GM18519 (cell line): ENCODE measurements around the gene HTR5A.
"Not testable (repeated sequence)": the region's sequence is repeated elsewhere in the genome, so short reads cannot be mapped to it uniquely, and the experiment has no call there.

Source experiments
- ATAC-seq: cut with Tn5 transposase; IDR thresholded peaks from one replicate; pipeline ENCODE4 v1.9.1; 2021; ENCODE audit warnings: mild to moderate bottlenecking, moderate library complexity; ENCODE audit not compliant: unreplicated experiment, low FRiP score

The HTR5A gene

DNA sequence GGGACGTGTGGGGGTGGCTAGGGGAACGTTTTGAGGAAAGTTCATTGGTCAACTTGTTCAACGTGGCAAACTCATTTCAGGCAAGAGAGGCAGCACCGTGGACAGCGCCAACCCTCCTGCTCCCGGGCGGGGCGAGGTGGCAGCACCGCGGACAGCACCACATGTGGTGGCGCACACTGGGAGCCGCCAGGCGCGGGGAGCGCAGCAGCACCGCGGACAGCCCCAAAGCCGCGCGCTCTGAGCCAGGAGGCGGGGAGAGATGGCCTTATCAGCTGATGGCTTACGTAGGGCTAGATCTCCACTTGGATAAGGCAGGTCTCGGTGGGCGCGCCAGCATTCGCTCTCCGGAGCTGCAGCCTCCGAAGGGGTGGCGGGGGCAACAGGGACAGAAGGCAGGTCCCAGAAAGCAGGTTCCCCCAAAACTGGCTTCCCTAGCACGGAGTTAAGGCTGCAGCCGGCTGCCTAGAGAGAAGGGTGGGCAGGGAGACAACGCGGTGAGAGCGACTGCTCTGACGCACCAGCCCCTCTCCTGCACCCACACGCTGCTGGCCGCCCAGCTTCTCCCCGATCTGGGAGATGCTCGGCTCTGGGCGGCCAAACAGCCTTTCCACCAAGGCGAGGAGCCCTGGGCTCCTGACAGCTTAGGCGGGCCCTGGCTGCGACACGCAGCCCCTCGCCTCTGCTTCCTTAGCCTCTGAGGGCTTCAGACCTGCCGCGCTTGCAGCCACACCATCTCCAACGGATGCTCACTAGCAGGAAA lies at the start of gene HTR5A:
HTR5A (plus strand) TSS at position 333 of the 760 bp plus-strand sequence. CDS start 576 bp downstream, outside the sequence.
- ATAC-seq, result peak; percentile 93

DNA sequence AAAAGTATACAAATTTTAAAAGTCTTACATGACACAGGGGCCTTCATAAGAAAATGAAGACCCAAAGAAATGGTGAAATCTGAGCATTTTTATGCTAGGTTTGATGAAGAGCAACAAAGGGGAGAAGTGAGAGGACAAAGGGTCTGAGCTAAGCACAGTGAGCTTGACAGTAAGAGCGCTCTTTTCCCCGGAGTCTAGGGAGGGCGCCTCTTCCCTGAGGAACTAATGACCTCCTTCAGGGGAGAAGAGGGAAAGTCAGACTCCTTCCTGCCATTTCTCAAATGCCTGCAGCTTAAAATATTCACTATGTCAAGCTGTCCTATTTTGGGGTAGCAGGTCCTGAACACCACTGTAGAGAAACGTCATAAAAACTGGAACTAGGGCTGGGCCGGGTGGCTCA lies 49.1 kb upstream of the HTR5A start:
- ATAC-seq, result no peak

DNA sequence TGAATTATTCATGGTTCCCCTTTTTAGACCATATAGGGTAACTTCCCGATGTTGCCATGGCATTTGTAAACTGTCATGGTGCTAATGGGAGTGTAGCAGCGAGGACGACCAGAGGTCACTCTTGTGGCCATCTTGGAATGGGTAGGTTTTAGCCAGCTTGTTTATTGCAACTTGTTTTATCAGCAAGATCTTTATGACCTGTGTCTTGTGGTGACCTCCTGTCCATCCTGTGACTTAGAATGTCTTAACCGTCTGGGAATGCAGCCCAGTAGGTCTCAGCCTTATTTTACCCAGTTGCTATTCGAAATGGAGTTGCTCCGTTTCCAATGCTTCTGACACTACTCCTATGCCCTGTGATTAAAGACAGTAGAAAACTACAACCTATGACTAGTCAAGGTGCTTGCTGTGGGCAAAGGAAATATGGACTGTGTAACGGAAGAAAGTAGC lies 48.4 kb upstream of the HTR5A start:
- no peak for ATAC-seq

GRCh38 chr7:155027879-155028278 lies 42.2 kb upstream of the HTR5A start:
- ATAC-seq, result no peak

DNA sequence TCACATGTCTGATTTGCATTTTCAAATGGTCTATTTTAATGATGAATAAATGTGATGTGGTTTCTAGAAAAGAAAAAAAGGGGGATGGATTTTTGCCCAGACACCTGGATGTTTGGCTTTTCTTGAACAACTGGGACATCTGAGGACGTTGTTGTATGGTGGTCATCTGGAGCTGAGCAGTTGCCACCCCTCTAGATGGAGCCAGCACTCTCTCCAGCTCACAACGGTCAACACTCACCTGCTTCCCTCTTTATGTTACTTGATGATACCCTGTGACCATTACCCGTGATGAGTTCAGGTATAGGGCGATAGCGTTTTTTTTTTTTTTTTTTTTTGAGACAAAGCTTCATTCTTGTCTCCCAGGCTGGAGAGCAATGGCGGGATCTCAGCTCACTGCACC lies 37.1 kb upstream of the HTR5A start:
- no peak for ATAC-seq

DNA sequence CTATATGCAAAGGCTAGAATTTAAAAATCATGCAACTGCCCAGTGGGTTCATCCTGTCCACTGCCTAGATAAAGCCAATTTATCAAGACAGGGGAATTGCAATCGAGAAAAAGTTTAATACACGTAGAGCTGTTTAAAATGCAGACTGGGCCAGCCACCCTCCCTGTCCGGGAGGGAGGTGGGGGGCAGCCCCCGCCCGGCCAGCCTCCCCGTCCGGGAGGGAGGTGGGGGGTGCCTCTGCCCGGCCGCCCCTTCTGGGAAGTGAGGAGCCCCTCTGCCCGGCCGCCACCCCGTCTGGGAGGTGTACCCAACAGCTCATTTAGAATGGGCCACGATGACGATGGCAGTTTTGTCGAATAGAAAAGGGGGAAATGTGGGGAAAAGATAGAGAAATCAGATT lies 35.6 kb upstream of the HTR5A start:
- ATAC-seq, result not testable (repeated sequence)

DNA sequence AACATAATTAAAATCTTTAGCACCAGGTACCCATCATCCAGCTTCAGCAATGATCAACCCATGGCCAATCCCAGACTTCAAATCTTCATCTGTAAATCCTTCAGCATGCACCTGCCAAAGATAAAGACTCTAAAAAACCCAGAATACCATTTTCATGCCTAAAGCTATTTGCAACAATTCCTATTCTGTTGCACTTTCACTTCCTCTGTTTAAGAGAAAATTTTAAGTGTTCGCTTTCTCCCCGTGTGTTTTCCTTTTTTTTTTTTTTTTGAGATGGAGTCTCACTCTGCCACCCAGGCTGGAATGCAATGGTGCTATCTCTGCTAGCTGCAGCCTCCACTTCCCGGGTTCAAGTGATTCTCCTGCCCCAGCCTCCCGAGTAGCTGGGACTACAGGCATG lies 31.8 kb upstream of the HTR5A start:
- no peak for ATAC-seq

- ATAC-seq, result no peak
Observed at GRCh38 chr7:155043756-155044155, 26.4 kb upstream of the HTR5A start.

GRCh38 chr7:155048006-155048405 lies 22.1 kb upstream of the HTR5A start:
- no peak for ATAC-seq

- no peak for ATAC-seq
Observed at GRCh38 chr7:155051355-155051754, 18.8 kb upstream of the HTR5A start.

GRCh38 chr7:155053002-155053401 lies 17.1 kb upstream of the HTR5A start:
- no peak for ATAC-seq

GRCh38 chr7:155054761-155055160 lies 15.4 kb upstream of the HTR5A start:
- no peak for ATAC-seq

- ATAC-seq, result no peak
Observed at GRCh38 chr7:155057076-155057475, 13.0 kb upstream of the HTR5A start.

- no peak for ATAC-seq
Observed at GRCh38 chr7:155058896-155059295, 11.2 kb upstream of the HTR5A start.

DNA sequence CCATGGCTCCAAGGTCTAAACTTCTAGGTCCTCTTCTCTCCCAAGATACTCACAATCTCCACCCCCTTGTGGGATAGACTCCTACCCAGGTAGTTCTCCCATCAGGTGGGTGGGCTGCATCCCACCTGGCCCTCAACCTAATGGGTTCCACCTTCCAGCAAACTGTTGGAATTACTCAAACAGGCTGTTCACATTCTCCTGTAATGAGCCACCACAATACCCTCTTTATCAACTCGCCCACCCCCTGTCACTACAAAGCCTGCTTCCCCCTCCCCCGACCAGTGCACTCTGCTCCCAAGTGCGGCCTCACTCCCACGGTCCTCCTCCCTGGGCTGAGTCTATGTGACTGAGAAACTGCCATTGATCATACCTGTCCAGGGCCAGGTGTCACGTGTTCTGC lies 10.4 kb upstream of the HTR5A start:
- no peak for ATAC-seq

DNA sequence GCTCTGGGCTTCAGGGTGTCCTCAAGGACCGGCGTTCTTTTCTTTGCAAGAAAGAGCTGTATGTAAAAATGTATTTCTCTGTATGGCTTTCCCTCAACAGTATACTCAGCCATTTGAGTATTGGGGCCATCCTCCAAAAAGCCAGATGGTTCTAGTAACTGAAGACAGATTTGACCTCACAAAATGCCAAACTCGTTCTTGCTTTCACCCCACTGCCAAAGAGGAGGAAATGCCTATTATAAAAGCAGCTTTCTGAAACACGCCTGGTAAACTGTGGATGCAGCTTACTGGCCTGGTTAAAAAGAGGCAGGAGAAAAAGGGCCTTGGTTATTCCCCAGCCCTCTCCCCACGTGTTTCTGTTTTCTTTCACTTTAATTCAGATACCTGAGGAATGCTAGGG lies 7.7 kb upstream of the HTR5A start:
- no peak for ATAC-seq

GRCh38 chr7:155064186-155064585 lies 5.9 kb upstream of the HTR5A start:
- ATAC-seq, result no peak

DNA sequence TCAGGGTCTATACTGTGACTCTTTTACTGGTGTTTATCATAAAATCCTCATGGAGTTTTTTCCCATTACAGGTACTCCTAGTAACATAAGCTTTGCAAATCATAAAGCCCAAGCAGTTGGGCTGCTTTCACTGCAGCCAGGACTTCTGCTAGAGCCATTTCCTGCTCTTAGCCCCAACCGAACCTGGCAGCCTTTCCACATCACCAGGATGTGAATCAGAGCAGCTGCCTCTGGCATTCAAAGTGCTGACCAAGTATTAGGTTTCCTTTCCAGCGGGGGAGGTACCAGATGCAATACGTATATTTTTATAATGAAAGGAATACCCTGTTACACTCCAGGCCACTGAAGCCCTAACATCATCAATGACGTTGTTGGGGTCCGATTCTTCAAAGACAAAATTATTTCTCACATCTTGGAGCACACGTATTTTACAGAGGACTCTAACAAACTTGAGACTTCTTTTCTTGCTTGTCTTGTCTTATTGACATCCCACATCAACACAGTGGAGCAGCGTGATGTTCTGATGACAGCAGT lies 3.6 kb upstream of the HTR5A start:
- ATAC-seq, result no peak

DNA sequence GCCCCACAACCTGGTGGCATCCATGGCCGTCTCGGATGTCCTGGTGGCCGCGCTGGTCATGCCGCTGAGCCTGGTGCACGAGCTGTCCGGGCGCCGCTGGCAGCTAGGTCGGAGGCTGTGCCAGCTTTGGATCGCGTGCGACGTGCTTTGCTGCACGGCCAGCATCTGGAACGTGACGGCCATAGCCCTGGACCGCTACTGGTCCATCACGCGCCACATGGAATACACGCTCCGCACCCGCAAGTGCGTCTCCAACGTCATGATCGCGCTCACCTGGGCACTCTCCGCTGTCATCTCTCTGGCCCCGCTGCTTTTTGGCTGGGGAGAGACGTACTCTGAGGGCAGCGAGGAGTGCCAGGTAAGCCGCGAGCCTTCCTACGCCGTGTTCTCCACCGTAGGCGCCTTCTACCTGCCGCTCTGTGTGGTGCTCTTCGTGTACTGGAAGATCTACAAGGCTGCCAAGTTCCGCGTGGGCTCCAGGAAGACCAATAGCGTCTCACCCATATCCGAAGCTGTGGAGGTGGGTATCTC lies 1.1 kb downstream of the HTR5A start:
- no peak for ATAC-seq

- ATAC-seq, result no peak
Observed at GRCh38 chr7:155071916-155072571, 1.9 kb downstream of the HTR5A start.

DNA sequence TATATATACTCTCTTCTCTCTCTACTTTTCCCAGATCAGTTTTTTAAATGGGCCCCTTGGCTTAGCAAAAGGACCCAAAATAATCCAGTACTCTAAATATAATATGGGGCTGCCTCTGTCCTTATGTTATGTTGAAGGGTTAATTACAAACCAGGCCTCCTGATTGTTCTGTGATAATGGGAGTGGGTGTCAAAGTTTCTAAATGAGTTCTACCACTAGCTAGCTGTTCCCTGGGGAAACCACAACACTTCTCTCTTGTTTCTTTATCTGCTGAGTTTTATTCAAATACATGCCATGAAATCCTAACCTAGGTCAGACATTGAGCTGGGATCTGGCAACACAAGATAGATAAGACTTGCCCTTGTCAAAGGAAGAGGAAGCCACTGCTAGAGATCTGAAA lies 3.8 kb downstream of the HTR5A start:
- ATAC-seq, result no peak

DNA sequence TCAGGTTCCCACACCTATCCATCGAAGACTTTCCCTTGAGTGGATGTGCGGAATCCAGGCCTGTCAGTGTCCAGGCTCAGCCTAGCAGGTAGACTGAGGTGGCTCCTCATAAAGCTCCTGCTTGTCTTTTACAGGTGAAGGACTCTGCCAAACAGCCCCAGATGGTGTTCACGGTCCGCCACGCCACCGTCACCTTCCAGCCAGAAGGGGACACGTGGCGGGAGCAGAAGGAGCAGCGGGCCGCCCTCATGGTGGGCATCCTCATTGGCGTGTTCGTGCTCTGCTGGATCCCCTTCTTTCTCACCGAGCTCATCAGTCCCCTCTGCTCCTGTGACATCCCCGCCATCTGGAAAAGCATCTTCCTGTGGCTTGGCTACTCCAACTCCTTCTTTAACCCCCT lies 13.9 kb downstream of the HTR5A start:
- no peak for ATAC-seq
